ENCODE results near the gene TBX18.

The TBX18 gene

DNA sequence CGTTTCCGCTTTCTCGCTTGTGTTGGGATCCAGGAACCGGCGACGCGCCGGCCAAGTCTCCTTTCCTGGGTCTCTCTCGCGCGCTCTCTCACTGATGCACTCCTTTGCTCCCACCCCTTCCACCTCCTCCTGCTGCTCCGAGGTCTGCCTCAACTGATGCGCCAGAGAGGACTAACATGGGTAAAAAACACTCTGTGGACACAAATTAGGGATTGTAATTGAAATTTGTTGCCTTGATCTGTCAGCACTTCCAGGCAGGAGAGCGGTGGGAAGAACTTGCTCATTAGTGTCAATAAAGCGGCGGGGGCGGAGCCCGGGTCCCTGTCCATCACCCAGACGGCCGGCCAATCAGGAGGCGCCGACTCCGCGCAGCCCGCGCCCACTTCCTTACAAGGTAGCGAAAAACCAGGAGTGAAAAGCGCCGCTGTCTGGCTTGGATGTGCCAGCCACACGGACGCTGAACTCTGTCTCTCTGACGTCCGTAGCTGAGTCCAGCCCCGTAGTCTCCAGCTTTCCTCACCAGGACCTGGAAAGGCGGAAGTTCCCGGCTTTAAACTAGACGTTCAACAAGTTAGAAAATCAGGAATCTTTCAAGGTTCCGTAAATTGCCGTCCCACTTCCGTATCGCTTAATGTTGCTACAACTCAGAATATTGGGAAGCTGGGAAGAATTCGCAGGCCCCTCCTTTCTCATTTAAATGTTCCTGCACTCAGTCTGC is at the start of gene TBX18:
Gene TBX18, minus strand, starts transcription at position 267 of the 718 bp plus-strand sequence. CDS start 417 bp downstream, outside the sequence.
- DNase-seq, result no peak

- DNase-seq, result no peak
Observed at GRCh38 chr6:84811351-84811750, 47.0 kb upstream of the TBX18 start.

- DNase-seq, result no peak
Observed at GRCh38 chr6:84809455-84809854, 45.1 kb upstream of the TBX18 start.

DNA sequence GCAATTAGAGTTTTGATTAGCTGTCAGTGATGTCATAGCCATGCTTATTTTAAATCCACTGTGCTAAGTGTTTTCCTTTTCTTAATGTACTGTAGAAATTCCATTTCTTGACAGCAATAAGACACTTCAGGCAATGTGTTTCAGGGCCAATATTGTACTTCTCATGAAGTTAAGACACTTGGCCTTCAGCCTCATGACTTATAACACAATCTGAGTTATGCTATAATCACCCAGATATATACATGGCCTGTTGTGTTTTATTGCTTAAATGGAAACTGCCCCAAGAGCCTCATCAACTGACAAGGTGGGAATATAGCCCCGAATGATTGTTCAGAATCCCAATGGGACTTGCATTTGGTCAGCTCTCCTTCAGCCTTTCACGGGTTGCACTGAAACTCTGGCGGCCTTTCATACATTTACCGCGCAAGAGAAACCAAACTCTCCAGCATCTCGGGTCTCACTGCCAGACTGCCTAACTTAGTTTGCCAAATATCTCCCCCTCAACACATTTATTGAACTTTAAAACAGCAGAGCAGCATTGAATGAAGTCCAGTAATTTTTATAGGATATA is 44.2 kb upstream of the TBX18 start:
- no peak for DNase-seq

DNA sequence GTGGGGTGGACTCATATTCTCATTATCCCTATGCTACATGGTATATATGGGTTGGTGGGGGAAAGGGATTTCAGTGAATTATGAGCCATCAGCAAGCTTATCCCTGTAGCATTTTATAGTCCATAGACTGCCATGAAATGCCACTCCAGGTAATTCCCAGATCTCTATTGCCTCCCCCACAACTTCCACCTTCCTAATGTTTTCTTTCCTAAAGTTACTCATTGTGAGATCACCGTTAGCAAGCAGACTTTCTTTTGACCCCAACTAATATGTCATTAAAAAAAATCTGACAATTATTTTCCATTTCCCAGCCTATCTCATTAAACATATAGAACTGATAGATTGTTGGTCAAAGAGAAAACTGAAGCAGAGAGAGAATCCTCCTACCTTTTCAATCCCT is 40.7 kb upstream of the TBX18 start:
- DNase-seq, result no peak

DNA sequence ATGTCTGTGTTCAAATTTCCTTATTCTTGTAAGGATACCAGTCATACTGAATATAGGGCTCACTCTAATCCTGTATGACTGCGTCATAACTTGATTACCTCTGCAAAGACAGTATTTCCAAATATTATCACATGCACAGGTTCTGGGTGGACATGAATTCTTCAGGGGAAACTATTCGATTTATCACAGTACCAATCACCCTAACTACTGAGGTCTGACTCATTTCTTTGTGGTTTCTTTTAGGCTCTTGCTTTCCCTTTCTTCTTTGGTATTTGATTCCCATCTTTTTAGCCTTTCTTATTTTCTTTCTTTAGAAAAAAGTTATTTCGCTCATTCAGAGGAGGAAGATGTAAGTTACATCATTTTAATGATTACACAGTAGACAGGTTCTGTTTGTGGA is 40.3 kb upstream of the TBX18 start:
- no peak for DNase-seq

DNA sequence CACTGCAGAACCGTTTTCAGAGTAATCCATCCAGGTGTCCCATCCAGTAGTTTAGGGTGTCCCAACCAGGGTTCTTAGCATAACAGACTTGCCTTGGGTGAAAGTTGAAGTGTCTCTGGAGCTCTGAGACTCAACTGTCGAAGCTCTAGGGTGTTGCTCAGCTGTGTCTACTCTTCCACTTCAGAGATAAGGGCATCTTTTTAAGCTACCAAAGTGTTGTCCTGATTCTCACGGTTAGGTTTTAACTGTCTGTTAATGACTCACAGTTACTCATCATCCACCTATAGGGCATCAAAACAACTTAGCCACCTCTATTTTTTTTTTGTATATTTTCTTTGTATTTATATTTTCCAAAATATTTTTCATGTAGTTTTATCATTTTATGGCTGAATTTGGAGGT is 36.9 kb upstream of the TBX18 start:
- DNase-seq, result no peak

- DNase-seq, result no peak
Observed at GRCh38 chr6:84798257-84798656, 33.9 kb upstream of the TBX18 start.

DNA sequence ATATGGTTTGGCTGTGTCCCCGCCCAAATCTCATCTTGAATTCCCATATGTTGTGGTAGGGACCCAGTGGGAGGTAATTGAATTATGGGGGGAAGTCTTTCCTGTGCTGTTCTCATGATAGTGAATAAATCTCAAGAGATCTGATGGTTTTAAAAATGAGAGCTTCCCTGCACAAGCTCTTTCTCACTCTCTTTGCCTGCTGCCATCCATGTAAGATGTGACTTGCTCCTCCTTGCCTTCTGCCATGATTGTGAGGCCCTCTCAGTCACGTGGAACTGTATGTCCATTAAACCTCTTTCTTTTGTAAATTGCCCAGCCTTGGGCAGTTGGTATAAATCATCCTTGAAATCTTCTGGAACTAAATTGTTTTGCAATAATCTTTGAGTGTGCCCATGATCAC is 31.9 kb upstream of the TBX18 start:
- no peak for DNase-seq

GRCh38 chr6:84791927-84792326 is 27.5 kb upstream of the TBX18 start:
- no peak for DNase-seq

DNA sequence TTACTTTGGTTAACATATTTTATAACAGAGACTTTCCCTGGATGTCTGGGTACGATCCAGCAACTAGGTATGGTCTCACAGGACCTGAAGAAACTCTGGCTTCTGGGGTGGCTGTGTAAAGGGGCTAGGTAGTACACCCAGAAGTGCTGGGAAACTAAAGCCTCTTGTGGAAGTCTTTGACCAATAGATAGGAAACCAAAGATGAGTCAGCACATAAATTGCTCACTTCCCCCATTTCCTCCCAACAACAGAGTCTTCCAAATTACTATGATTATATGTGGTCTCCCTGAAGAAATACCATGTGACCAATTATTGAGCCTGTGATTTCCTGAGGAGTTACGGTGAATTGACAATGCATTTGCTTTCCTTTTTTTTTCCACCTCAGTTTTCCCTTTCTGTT is 26.8 kb upstream of the TBX18 start:
- peak; percentile 78 for DNase-seq

DNA sequence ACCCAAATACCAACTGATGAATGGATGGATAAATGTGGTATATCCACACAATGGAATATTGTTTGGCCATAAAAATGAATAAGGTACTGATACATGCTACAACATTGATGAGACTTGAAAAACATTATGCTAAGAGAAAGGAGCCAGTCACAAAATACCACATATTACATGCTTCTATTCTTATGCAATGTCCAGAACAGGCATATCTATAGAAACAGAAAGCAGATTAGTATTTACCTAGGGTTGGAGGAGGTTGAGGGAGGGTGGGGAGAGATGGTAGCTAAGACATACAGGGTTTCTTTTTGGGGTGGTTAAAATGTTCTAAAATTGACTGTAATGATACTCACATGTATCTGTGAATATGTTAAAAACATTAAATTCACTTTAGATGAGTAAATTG is 24.8 kb upstream of the TBX18 start:
- DNase-seq, result no peak

GRCh38 chr6:84788689-84789088 is 24.3 kb upstream of the TBX18 start:
- DNase-seq, result no peak

- no peak for DNase-seq
Observed at GRCh38 chr6:84785671-84786070, 21.3 kb upstream of the TBX18 start.

DNA sequence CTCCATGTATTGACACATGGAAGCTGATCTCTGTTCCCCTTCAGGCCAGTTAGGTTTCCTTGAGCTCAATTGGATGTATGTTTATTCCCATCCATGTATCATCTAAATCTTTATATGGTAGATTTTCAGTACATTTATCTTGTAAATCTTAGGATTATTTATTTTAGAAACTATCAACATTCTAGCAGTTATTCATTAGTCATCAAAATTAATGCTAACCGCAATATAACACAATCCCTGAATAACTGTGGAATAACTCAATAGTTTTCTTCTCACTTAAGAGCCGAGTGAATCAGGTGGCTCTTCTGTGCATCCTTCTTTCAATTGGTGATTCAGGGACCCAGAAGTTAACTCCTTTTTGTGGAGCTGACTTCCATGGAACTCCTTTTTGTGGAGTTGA is 15.5 kb upstream of the TBX18 start:
- DNase-seq, result no peak

- peak in 1 of 2 experiments; percentile 24 for DNase-seq
Observed at GRCh38 chr6:84779380-84779779, 15.0 kb upstream of the TBX18 start.

DNA sequence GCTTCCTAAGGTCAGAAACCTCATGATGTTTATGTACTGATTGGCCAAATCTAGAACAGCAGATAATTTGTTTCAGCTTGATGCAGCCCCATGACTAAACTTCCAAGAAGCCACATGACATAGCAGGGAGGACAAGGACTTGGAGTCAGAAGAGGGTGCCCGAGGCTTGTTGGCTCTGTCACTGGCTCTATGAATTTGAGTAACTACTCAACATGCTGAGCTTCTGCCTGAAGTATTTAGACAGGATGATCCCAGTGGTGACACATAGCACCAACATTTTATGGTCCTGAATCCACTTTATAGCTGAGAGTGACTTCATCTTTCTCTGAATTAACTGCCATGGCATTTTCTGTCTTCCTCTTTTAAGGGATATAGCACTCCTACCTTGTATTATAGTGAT is 13.5 kb upstream of the TBX18 start:
- no peak for DNase-seq

DNA sequence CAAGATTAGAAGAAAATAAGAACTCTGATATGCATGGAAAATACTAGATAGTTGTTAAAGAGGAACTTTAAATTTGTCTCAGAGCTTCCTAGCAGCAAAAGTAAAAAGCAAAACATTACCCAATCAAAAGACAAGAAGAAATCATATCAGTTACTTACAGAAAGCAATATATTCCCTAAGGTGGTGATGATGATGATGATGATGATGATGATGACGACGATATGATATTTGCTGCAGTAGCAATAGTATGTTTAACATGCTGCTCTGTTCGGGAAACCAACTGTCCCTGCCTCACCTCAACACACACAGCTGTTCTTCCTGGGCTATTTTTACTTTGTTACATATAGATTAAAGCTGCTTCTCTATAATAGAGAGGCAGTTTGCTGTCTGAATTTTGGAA is 12.0 kb upstream of the TBX18 start:
- DNase-seq, result no peak

DNA sequence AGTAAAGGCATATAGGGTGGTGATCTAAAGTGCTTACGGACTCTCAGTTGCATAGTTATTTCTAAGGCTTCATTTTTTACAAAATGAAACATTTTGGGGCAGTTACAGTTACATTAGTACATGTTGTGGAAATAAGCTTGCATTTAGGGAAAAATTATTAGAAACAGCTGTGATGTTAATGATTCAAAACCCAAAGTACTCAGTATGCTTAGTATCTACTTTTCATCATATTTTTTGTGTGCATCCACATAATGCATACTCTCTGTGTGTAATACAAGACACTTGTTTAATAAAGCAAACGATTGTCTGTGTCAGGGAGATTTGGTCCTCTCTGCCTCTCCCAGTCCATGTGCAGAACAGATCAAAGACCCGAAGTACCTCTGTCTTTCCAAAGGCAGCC is 11.4 kb upstream of the TBX18 start:
- no peak for DNase-seq

DNA sequence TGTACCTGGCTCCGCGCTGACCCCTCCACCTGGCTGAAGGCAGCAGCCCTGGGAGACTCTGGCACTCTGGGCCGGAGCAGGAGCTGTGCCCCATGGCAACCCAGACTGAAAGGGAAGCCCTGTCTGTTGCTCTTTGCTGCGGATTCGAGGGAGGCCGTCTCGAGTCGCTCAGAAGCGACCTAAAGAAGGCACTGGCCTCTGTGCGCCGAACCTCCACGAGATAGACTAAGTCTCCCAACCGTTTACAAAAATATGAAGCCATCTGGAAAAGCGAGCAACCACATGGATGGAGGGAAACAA is 10.5 kb upstream of the TBX18 start:
- DNase-seq, result no peak

GRCh38 chr6:84774157-84774984 is 10.0 kb upstream of the TBX18 start:
- DNase-seq, result no peak

GRCh38 chr6:84773431-84774156 is 9.2 kb upstream of the TBX18 start:
- no peak for DNase-seq

DNA sequence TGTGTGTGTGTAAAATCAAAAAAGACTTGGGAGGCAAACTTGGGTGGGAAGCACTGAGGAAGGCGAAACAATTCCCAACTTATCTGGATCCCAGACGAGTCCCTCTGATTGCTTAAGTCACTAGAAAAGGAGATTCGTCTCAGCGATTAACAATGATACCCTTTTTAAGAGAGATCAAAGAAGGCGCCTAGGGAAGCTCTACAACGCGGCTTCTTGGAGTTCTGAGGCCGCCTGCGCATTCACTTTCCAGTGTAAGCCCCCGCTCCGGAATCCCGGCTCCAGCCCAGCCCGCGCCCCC is 8.7 kb upstream of the TBX18 start:
- no peak for DNase-seq

Measured in Kasumi-1 (cell line).